A549 (cell line): ENCODE measurements around the gene SCUBE1. TPM values are rescaled to one million over a fixed set of nuclear protein-coding genes. Genes with fewer than 3 reads are reported as not detected.

Source experiments
- ATAC-seq, 2 experiments: fragments of 200-7000 bp in 1 of 2; fragments of >200 bp in 1 of 2; cut with Nextera tagmentation in 1 of 2; cut with Tn5 transposase in 1 of 2; 3 replicates each; pipeline versions ENCODE4 v1.8.0 to v1.9.1; 2018 to 2020; ENCODE audit warnings: mild to moderate bottlenecking in 1 of 2, moderate library complexity in 1 of 2
- CTCF ChIA-PET: fragments of 300-600 bp; sonication (Branson Sonifier 250); formaldehyde crosslinking; extraction: SDS; loops from one replicate; lab custom pipeline; 2021; ENCODE audit warnings: antibody characterized with exemption, inconsistent platforms; lab: Yijun Ruan, JAX
- POLR2A ChIA-PET: fragments of 350-600 bp; formaldehyde crosslinking; extraction: SDS; loops from one replicate; lab custom pipeline; 2021; ENCODE audit warnings: antibody characterized with exemption, inconsistent platforms; lab: Yijun Ruan, JAX
- DNase-seq, 2 experiments: peaks; one replicate each; pipeline versions ENCODE4 v3.0.0 to v3.0.0-alpha.2; 2011 to 2016; ENCODE audit warnings: low read depth in 1 of 2, low spot score in 1 of 2
- FAIRE-seq: peaks from 2 replicates; lab custom pipeline; 2011; peaks lifted over from hg19 to GRCh38; lab: Jason Lieb, UNC
- H3K27ac ChIP-seq, 2 experiments: fragments of >200 bp; sonication (Bioruptor Twin); formaldehyde crosslinking; 3 replicates each; pipeline ENCODE4 v1.5.1; 2016 to 2017
- H3K4me1 ChIP-seq: fragments of >200 bp; sonication (Bioruptor Twin); formaldehyde crosslinking; 3 replicates; pipeline ENCODE4 v1.6.1; 2016
- H3K4me2 ChIP-seq: fragments of >200 bp; sonication (Bioruptor Twin); formaldehyde crosslinking; 3 replicates; pipeline ENCODE4 v1.6.1; 2016
- H3K4me3 ChIP-seq: fragments of >200 bp; sonication (Bioruptor Twin); formaldehyde crosslinking; 3 replicates; pipeline ENCODE4 v1.5.1; 2016
- H3K9me3 ChIP-seq: fragments of >200 bp; sonication (Bioruptor Twin); formaldehyde crosslinking; 3 replicates; pipeline ENCODE4 v1.6.1; 2016
- ATOH8 ChIP-seq: fragments of 250-450 bp; sonication (Bioruptor Pico); IDR thresholded peaks from 2 replicates; pipeline ENCODE4 v1.5.0; 2020; ENCODE audit warnings: low read depth, mild to moderate bottlenecking, moderate library complexity
- CBX8 ChIP-seq: fragments of 200-600 bp; sonication (generic); IDR thresholded peaks from 2 replicates; pipeline ENCODE4 v1.6.1; 2016
- CTCF ChIP-seq: fragments of >200 bp; sonication (Bioruptor Twin); formaldehyde crosslinking; IDR thresholded peaks from 3 replicates; pipeline ENCODE4 v1.5.1; 2016
- EHMT2 ChIP-seq: fragments of 200-600 bp; sonication (generic); IDR thresholded peaks from 2 replicates; pipeline ENCODE4 v1.6.1; 2016; ENCODE audit warnings: antibody characterized with exemption, low read depth, mild to moderate bottlenecking, moderate library complexity
- EP300 ChIP-seq, 2 experiments: fragments of >200 bp; sonication (Bioruptor Twin); formaldehyde crosslinking; IDR thresholded peaks; 2 replicates in 1 of 2; 3 replicates in 1 of 2; pipeline ENCODE4 v1.6.1; 2016 to 2017
- ESRRA ChIP-seq: fragments of 150-350 bp; IDR thresholded peaks from 2 replicates; pipeline ENCODE4 v1.6.1; 2014; ENCODE audit warnings: mild to moderate bottlenecking, low read length, borderline replicate concordance
- FOSB ChIP-seq: fragments of 250-450 bp; sonication (Bioruptor Pico); IDR thresholded peaks from 2 replicates; pipeline ENCODE4 v1.5.0; 2020; ENCODE audit warnings: mild to moderate bottlenecking, moderate library complexity
- FOXS1 ChIP-seq: fragments of 250-450 bp; sonication (Bioruptor Pico); IDR thresholded peaks from 2 replicates; pipeline ENCODE4 v1.5.0; 2020; ENCODE audit warnings: mild to moderate bottlenecking, moderate library complexity
- GATA3 ChIP-seq: IDR thresholded peaks from 2 replicates; pipeline ENCODE4 v1.6.1; 2012; ENCODE audit warnings: borderline replicate concordance
- HEYL ChIP-seq: fragments of 250-450 bp; sonication (Bioruptor Pico); IDR thresholded peaks from 2 replicates; pipeline ENCODE4 v1.8.0; 2021; ENCODE audit warnings: mild to moderate bottlenecking, moderate library complexity
- HMGXB4 ChIP-seq: fragments of 250-450 bp; sonication (Bioruptor Pico); IDR thresholded peaks from 2 replicates; pipeline ENCODE4 v1.5.0; 2021; ENCODE audit warnings: mild to moderate bottlenecking, moderate library complexity, borderline replicate concordance
- HOXA7 ChIP-seq: fragments of 250-450 bp; sonication (Bioruptor Pico); IDR thresholded peaks from 2 replicates; pipeline ENCODE4 v1.5.0; 2020; ENCODE audit warnings: mild to moderate bottlenecking, moderate library complexity
- HOXB13 ChIP-seq: fragments of 250-450 bp; sonication (Bioruptor Pico); IDR thresholded peaks from 2 replicates; pipeline ENCODE4 v1.5.0; 2020; ENCODE audit warnings: low read depth, mild to moderate bottlenecking, moderate library complexity
- MAX ChIP-seq: IDR thresholded peaks from 2 replicates; pipeline ENCODE4 v1.6.1; 2012
- NR3C1 ChIP-seq: fragments of >200 bp; sonication (Bioruptor Twin); formaldehyde crosslinking; IDR thresholded peaks from 3 replicates; pipeline ENCODE4 v1.6.1; 2017
- PHF8 ChIP-seq: fragments of 200-600 bp; sonication (generic); IDR thresholded peaks from 2 replicates; pipeline ENCODE4 v1.6.1; 2016; ENCODE audit warnings: low read depth, mild to moderate bottlenecking, antibody characterized with exemption, moderate library complexity, borderline replicate concordance
- POLR2AphosphoS2 ChIP-seq: conservative IDR thresholded peaks from 2 replicates; pipeline ENCODE4 v1.6.1; 2012; ENCODE audit warnings: low read length, improper control_type of control experiment, inconsistent platforms
- RAD21 ChIP-seq, 2 experiments: fragments of >200 bp in 1 of 2; sonication (Bioruptor Twin) in 1 of 2; formaldehyde crosslinking in 1 of 2; IDR thresholded peaks in 1 of 2; conservative IDR thresholded peaks in 1 of 2; 2 replicates in 1 of 2; 3 replicates in 1 of 2; pipeline ENCODE4 v1.6.1; 2012 to 2018; ENCODE audit warnings: inconsistent platforms in 1 of 2
- RARB ChIP-seq: fragments of 250-450 bp; sonication (Bioruptor Pico); IDR thresholded peaks from 2 replicates; pipeline ENCODE4 v1.8.0; 2021; ENCODE audit warnings: mild to moderate bottlenecking, moderate library complexity
- RFX5 ChIP-seq: fragments of 450-650 bp; IDR thresholded peaks from 2 replicates; pipeline ENCODE4 v1.7.1; 2014; ENCODE audit warnings: antibody characterized with exemption, mild to moderate bottlenecking, moderate library complexity
- SMC3 ChIP-seq: fragments of >200 bp; sonication (Bioruptor Twin); formaldehyde crosslinking; IDR thresholded peaks from 3 replicates; pipeline ENCODE4 v1.6.1; 2018; ENCODE audit warnings: inconsistent platforms
- SREBF2 ChIP-seq: fragments of 450-650 bp; IDR thresholded peaks from 2 replicates; pipeline ENCODE4 v1.6.1; 2014; ENCODE audit warnings: mild to moderate bottlenecking, moderate library complexity
- TP53 ChIP-seq: fragments of 250-450 bp; sonication (Bioruptor Pico); IDR thresholded peaks from 2 replicates; pipeline ENCODE4 v1.5.0; 2021; ENCODE audit warnings: mild to moderate bottlenecking, moderate library complexity
- USF2 ChIP-seq: fragments of 450-650 bp; IDR thresholded peaks from 2 replicates; pipeline ENCODE4 v1.6.1; 2014; ENCODE audit warnings: antibody characterized with exemption
- ZC3H11A ChIP-seq: fragments of 450-650 bp; IDR thresholded peaks from 2 replicates; pipeline ENCODE4 v1.6.1; 2014; ENCODE audit warnings: antibody characterized with exemption, mild to moderate bottlenecking
- ZFP36 ChIP-seq: fragments of 450-650 bp; IDR thresholded peaks from 2 replicates; pipeline ENCODE4 v1.6.1; 2014; ENCODE audit warnings: borderline replicate concordance; ENCODE audit not compliant: partially characterized antibody
- ZNF302 ChIP-seq: fragments of 250-450 bp; sonication (Bioruptor Pico); IDR thresholded peaks from 2 replicates; pipeline ENCODE4 v1.9.0; 2021; ENCODE audit warnings: inconsistent platforms, mild to moderate bottlenecking, moderate library complexity
- ZSCAN20 ChIP-seq: fragments of 250-450 bp; sonication (Bioruptor Pico); IDR thresholded peaks from 2 replicates; pipeline ENCODE4 v1.8.0; 2022; ENCODE audit warnings: mild to moderate bottlenecking, moderate library complexity
- WGBS: methylation state at CpG from one replicate; pipeline ENCODE4 v1.1.6; 2017; ENCODE audit errors: missing lambda C conversion rate; 5-methylcytosine and 5-hydroxymethylcytosine counted together
- polyA plus RNA-seq, 4 experiments: library from polyadenylated mRNA; depleted of rRNA in 3 of 4; stranded (reverse); fragments of >200 nt; fragmentation: RNase III in 1 of 4; extraction: RNeasy Plus Mini Kit Qiagen cat#74134 plus additional on column Dnase treatment in 1 of 4; gene quantifications; 2 replicates in 3 of 4; 3 replicates in 1 of 4; pipeline ENCODE4 v1.2.3, GENCODE V29; 2011 to 2017

The SCUBE1 gene
- polyA plus RNA-seq, 2 of the 4 experiments (the other 2 are of a cell fraction): 0.01 to 0.12 TPM

- FAIRE-seq (no peak), DNase-seq (no peak)
- H3K4me2 ChIP-seq: no peak overlapping the region
- no peak overlapping the region for H3K4me3 ChIP-seq
- H3K9me3 ChIP-seq: no peaks in the 10 kb centered on the region
- no peak overlapping the region for H3K27ac ChIP-seq
- CTCF ChIA-PET: interaction anchor here (0.8 kb wide), 1 partner anchor 13 kb away, joined by 4 read pairs; the partner anchor contains the start of gene TTLL12
- WGBS: 96% methylated on average over 32 of the region's 39 CpGs
- no peaks in the 10 kb centered on the region for H3K4me1 ChIP-seq
- TF ChIP-seq SREBF2: no peak
- no peak for TF ChIP-seq FOXS1 (CRISPR knock-in tag)
- no peak for TF ChIP-seq SMC3
- no peak for TF ChIP-seq RAD21 (conservative IDR thresholded peaks at IDR 0.05 in 1 of 2, IDR thresholded peaks at IDR 0.05 in 1 of 2)
- no peak for TF ChIP-seq POLR2AphosphoS2
- no peak for TF ChIP-seq FOSB (CRISPR knock-in tag)
- TF ChIP-seq HEYL (CRISPR knock-in tag): no peak
- no peak for TF ChIP-seq USF2
- TF ChIP-seq ZSCAN20: no peak
- TF ChIP-seq, all 56 proteins: peak for 0
- ATAC-seq: no peak
- POLR2A ChIA-PET: no interaction called here
These were observed 169.0 kb downstream of the SCUBE1 start for GRCh38 chr22:43173976-43174720.

GRCh38 chr22:43173566-43173965 is 169.6 kb downstream of the SCUBE1 start:
- WGBS: 86% methylated on average over 1 of the region's 9 CpGs
- Histone ChIP-seq H3K27ac (no peak overlapping the region), H3K4me1 (no peaks in the 10 kb centered on the region), H3K4me3 (no peak overlapping the region), H3K9me3 (no peaks in the 10 kb centered on the region), H3K4me2 (no peak overlapping the region)
- no peak for FAIRE-seq
- ATAC-seq: no peak
- CTCF ChIA-PET: interaction anchor here (0.8 to 1.2 kb wide), 2 partner anchors 10 to 13 kb away, joined by 3 to 4 read pairs; partner anchors contain the start of gene TTLL12
- POLR2A ChIA-PET: no interaction called here
- TF ChIP-seq GATA3 (no peak), EP300 (IDR thresholded peaks at IDR 0.05) (no peak), ZC3H11A (no peak), USF2 (no peak), CBX8 (no peak), EHMT2 (no peak), ZSCAN20 (no peak), HMGXB4 (CRISPR knock-in tag) (no peak), NR3C1 (no peak), RFX5 (no peak), ZNF302 (CRISPR knock-in tag) (no peak)
- no peak for DNase-seq

- Histone ChIP-seq H3K9me3 (no peaks in the 10 kb centered on the region), H3K4me3 (no peak overlapping the region), H3K4me2 (no peak overlapping the region), H3K4me1 (no peaks in the 10 kb centered on the region), H3K27ac (no peak overlapping the region)
- ChIA-PET CTCF (interaction anchor here (0.6 to 1.2 kb wide), 2 partner anchors 9 to 248 kb away, joined by 3 read pairs; no protein-coding TSS in a partner anchor), POLR2A (no interaction called here)
- no peak for TF ChIP-seq HOXB13 (CRISPR knock-in tag)
- TF ChIP-seq ZFP36: no peak
- TF ChIP-seq HOXA7: no peak
- no peak for TF ChIP-seq CTCF
- TF ChIP-seq RFX5: no peak
- no peak for TF ChIP-seq RARB (CRISPR knock-in tag)
- no peak for TF ChIP-seq SREBF2
- TF ChIP-seq MAX: no peak
- no peak for TF ChIP-seq PHF8
- TF ChIP-seq SMC3: no peak
- TF ChIP-seq ESRRA: no peak
- TF ChIP-seq ATOH8 (CRISPR knock-in tag): no peak
- no peak for TF ChIP-seq TP53 (CRISPR knock-in tag)
- TF ChIP-seq FOSB (CRISPR knock-in tag): no peak
- WGBS: 99% methylated on average over 18 of the region's 19 CpGs
- no peak for ATAC-seq
- DNase-seq: no peak
- no peak for FAIRE-seq
These were observed 171.0 kb downstream of the SCUBE1 start for GRCh38 chr22:43172191-43172590.
